MM.1S (cell line): ENCODE data around the gene CFAP74.

Experiments
- DNase-seq: peaks from one replicate; pipeline ENCODE4 v3.0.0-alpha.2; 2015
- H2AFZ ChIP-seq: fragments of 300-600 bp; sonication (generic); 2 replicates; pipeline ENCODE4 v1.6.0; 2016; ENCODE audit warnings: antibody characterized with exemption, low read length
- H3F3A ChIP-seq: fragments of 300-600 bp; sonication (generic); 2 replicates; pipeline ENCODE4 v1.6.1; 2016; ENCODE audit warnings: mild to moderate bottlenecking, antibody characterized with exemption, low read length, moderate library complexity, mixed read lengths; ENCODE audit not compliant: insufficient read depth
- H3K27ac ChIP-seq: fragments of 300-600 bp; sonication (generic); 2 replicates; pipeline ENCODE4 v1.5.1; 2016; ENCODE audit warnings: mild to moderate bottlenecking, low read length
- H3K27me3 ChIP-seq: fragments of 300-600 bp; sonication (generic); replicated peaks from 2 replicates; pipeline ENCODE4 v1.6.0; 2016; ENCODE audit warnings: low read length; ENCODE audit not compliant: insufficient read depth
- H3K36me3 ChIP-seq: fragments of 300-600 bp; sonication (generic); replicated peaks from 2 replicates; pipeline ENCODE4 v1.6.1; 2016; ENCODE audit warnings: mild to moderate bottlenecking, low read length, mixed read lengths; ENCODE audit not compliant: insufficient read depth
- H3K4me1 ChIP-seq: fragments of 300-600 bp; sonication (generic); 2 replicates; pipeline ENCODE4 v1.6.1; 2016; ENCODE audit warnings: low read length, mixed read lengths
- H3K4me2 ChIP-seq: fragments of 300-600 bp; sonication (generic); 2 replicates; pipeline ENCODE4 v1.6.0; 2016; ENCODE audit warnings: low read depth, low read length
- H3K4me3 ChIP-seq: fragments of 300-600 bp; sonication (generic); 2 replicates; pipeline ENCODE4 v1.5.1; 2016; ENCODE audit warnings: low read length, mixed read lengths
- H3K79me2 ChIP-seq: fragments of 300-600 bp; sonication (generic); 2 replicates; pipeline ENCODE4 v1.6.1; 2016; ENCODE audit warnings: mixed run types, low read length, mixed read lengths
- H3K9ac ChIP-seq: fragments of 300-600 bp; sonication (generic); 2 replicates; pipeline ENCODE4 v1.6.1; 2016; ENCODE audit warnings: low read length, mixed read lengths
- H3K9me2 ChIP-seq: fragments of 300-600 bp; sonication (generic); replicated peaks from 2 replicates; pipeline ENCODE4 v1.6.1; 2016; ENCODE audit warnings: mild to moderate bottlenecking, low read length, mixed read lengths; ENCODE audit not compliant: insufficient read depth
- H3K9me3 ChIP-seq: fragments of 300-600 bp; sonication (generic); replicated peaks from 2 replicates; pipeline ENCODE4 v1.6.1; 2016; ENCODE audit warnings: mild to moderate bottlenecking, low read length, mixed read lengths; ENCODE audit not compliant: insufficient read depth
- H4K20me1 ChIP-seq: fragments of 300-600 bp; sonication (generic); 2 replicates; pipeline ENCODE4 v1.6.1; 2016; ENCODE audit warnings: mild to moderate bottlenecking, low read length, moderate library complexity, mixed read lengths; ENCODE audit not compliant: insufficient read depth
- EZH2 ChIP-seq: fragments of 300-600 bp; sonication (generic); optimal IDR thresholded peaks from 2 replicates; pipeline ENCODE3; 2017; ENCODE audit warnings: low read depth, mild to moderate bottlenecking, antibody characterized with exemption, low read length, mixed read lengths
- EZH2phosphoT487 ChIP-seq: fragments of 300-600 bp; sonication (generic); IDR thresholded peaks from 2 replicates; pipeline ENCODE4 v1.6.1; 2018; ENCODE audit warnings: antibody characterized with exemption, low read length
- TF ChIP-seq, protein P1 (sequence below): fragments of 300-600 bp; sonication (generic); IDR thresholded peaks from 2 replicates; pipeline ENCODE4 v1.5.1; 2016; ENCODE audit warnings: antibody characterized with exemption, low read length, mixed read lengths

Gene CFAP74

DNA sequence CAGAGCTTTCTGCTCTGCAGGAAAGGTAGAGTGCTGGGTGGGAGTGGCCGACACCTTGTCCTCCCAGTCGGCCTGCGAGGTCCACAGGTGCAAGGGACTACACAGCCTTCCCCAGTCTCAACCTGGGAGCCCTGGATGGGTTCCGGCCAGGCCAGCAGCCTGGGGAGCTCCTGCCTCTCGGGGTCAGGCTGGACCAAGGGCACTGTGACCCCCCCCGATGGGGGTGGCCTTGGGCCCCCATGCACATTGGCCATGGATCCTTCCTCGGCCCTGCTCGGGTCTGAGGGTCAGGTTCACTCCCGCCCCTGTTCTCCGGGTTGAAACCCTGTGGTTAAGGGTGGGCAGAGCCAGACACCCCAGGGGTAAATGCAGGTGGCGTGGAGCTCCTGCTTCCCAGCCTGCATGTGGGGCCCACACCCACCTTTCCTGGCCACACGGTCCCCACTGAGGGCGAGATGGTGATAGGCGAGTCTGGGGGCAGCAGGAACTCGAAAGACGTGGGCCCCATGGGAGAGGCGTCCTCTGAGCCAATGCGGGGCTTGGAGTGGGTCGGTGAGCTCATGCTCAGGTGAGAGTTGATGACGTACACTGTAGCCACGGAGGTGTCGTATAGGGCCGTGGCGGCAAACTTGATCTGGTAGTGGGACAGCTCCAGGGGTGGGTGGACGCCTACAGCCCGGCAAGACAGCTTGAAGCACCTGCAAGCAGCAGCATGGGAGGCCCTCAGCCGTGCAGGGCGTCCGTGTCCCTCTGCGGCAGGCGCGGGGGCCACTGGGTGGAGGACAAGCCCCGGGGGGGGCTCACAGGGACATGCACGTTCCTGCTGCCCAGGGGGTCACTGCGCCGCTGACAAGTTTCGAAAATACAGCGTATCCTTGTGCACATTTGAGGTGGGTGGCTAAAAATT is 73.7 kb downstream of the CFAP74 start:
- H3K79me2 ChIP-seq, result no peaks in the 10 kb centered on the region
- TF ChIP-seq EZH2, result no peak
- TF ChIP-seq, protein P1, sequence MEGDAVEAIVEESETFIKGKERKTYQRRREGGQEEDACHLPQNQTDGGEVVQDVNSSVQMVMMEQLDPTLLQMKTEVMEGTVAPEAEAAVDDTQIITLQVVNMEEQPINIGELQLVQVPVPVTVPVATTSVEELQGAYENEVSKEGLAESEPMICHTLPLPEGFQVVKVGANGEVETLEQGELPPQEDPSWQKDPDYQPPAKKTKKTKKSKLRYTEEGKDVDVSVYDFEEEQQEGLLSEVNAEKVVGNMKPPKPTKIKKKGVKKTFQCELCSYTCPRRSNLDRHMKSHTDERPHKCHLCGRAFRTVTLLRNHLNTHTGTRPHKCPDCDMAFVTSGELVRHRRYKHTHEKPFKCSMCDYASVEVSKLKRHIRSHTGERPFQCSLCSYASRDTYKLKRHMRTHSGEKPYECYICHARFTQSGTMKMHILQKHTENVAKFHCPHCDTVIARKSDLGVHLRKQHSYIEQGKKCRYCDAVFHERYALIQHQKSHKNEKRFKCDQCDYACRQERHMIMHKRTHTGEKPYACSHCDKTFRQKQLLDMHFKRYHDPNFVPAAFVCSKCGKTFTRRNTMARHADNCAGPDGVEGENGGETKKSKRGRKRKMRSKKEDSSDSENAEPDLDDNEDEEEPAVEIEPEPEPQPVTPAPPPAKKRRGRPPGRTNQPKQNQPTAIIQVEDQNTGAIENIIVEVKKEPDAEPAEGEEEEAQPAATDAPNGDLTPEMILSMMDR, result no peak
- no peak for TF ChIP-seq EZH2phosphoT487
- H2AFZ ChIP-seq, result no peak overlapping the region

DNA sequence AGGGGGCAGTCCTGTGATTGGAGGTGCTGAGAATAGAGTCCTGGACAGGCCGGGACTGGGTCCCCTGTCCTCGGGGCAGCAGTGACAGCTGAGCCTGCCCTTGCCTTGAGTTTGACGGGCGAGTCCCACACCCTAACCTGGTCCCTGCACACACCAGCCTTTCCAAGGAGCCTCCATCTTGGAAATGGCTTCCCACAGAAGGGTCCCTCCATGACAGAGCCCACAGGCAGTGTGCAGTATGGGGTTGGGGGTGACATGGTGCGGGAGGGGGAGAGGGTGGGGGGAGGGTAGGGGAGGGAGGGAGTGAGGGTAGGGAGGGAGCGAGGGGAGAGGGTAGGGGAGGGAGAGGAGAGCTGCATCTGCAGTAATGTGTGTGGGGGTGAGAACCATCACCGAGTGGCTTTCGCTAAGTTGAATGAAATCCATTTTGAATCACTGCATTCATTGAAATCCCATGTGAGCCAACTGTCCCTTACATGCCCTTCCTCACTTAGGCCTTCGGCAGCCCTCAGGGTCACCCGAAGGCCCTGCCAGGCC is 74.4 kb downstream of the CFAP74 start:
- DNase-seq, result no peak
- H3K9me3 ChIP-seq, result no peaks in the 10 kb centered on the region
- H3K27ac ChIP-seq, result no peak overlapping the region
- H3K9ac ChIP-seq, result no peak overlapping the region
- TF ChIP-seq EZH2phosphoT487 (no peak), EZH2 (no peak)
- TF ChIP-seq, protein P1, result no peak
- no peaks in the 10 kb centered on the region for H4K20me1 ChIP-seq
- H3K27me3 ChIP-seq, result peaks cover 72% of the 10 kb centered on the region
- H2AFZ ChIP-seq, result no peak overlapping the region
- H3K4me1 ChIP-seq, result no peaks in the 10 kb centered on the region
- H3K79me2 ChIP-seq, result no peaks in the 10 kb centered on the region
- H3K4me3 ChIP-seq, result no peak overlapping the region
- no peak overlapping the region for H3K4me2 ChIP-seq
- no peaks in the 10 kb centered on the region for H3K9me2 ChIP-seq
- no peaks in the 10 kb centered on the region for H3K36me3 ChIP-seq
- no peaks in the 10 kb centered on the region for H3F3A ChIP-seq

More for the DNA sequence above, 73.7 kb downstream of the CFAP74 start:
- no peak overlapping the region for H3K4me3 ChIP-seq
- no peaks in the 10 kb centered on the region for H3F3A ChIP-seq
- H3K4me1 ChIP-seq, result no peaks in the 10 kb centered on the region
- peaks cover 66% of the 10 kb centered on the region for H3K27me3 ChIP-seq
- H3K4me2 ChIP-seq, result no peak overlapping the region
- H3K9me2 ChIP-seq, result no peaks in the 10 kb centered on the region
- H3K9me3 ChIP-seq, result no peaks in the 10 kb centered on the region
- DNase-seq, result no peak
- no peak overlapping the region for H3K27ac ChIP-seq
- no peaks in the 10 kb centered on the region for H3K36me3 ChIP-seq
- no peaks in the 10 kb centered on the region for H4K20me1 ChIP-seq
- no peak overlapping the region for H3K9ac ChIP-seq

GRCh38 chr1:1928231-1929101 is 75.1 kb downstream of the CFAP74 start:
- Histone ChIP-seq H3K9ac (no peak overlapping the region), H3K4me1 (no peaks in the 10 kb centered on the region)

More at GRCh38 chr1:1928231-1929101, 75.1 kb downstream of the CFAP74 start:
- Histone ChIP-seq H3K9me2 (no peaks in the 10 kb centered on the region), H3K79me2 (no peaks in the 10 kb centered on the region), H4K20me1 (no peaks in the 10 kb centered on the region), H3K9me3 (no peaks in the 10 kb centered on the region), H3F3A (no peaks in the 10 kb centered on the region), H3K27ac (no peak overlapping the region), H3K4me3 (no peak overlapping the region), H2AFZ (no peak overlapping the region), H3K36me3 (no peaks in the 10 kb centered on the region), H3K4me2 (no peak overlapping the region), H3K27me3 (peaks cover 69% of the 10 kb centered on the region)
- DNase-seq, result no peak
- TF ChIP-seq EZH2, result no peak
- TF ChIP-seq, protein P1, result no peak
- no peak for TF ChIP-seq EZH2phosphoT487
